Measurements from ENCODE around the gene CCDC33. TPM values are rescaled to one million over a fixed set of nuclear protein-coding genes. Genes with fewer than 3 reads are reported as not detected.

CCDC33 gene
- polyA plus RNA-seq, 1 of the 3 experiments (the other 2 are of a cell fraction), result 4.0 TPM

DNA sequence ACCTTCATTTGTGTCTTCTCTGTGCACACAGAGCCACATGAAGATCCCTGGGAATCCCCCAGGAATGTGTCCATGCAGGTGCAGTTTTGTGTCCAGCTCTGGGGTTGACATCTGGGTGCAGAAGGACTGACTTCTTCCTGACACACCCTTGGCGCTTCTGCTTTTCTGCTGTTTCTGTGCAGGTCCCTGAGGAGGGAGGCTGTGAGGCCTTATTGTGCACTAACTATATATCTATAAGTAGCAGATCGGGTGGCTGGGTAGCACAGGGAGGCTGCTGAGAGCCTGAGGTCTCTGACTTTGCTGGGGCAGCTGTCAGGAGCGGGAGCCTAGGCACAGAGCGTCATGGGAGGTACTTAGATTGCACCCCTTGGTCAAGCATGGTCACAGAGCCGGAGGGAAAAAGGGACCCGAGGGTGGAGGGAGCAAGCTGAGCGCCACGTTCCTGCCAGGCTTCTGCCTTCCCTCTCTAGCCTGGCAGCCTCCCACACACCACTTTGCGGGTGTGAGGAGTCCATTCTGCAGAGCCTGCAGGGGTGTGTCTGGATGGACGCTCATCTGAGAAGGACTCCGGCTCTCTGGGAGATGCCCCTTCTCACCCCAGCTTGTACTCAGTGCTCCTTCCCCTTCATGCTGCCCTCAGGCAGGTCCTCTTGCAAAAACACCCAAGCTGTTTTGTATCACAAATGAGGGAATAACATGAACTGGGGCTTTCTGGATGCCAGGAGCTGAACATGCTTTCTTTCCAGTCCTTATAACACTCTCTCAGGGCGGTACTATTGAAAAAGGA is 23.9 kb downstream of the CCDC33 start (continued):
- TF ChIP-seq RXRA (IDR thresholded peaks at IDR 0.05; ENCODE audit: borderline replicate concordance, low read depth), result no peak

DNA sequence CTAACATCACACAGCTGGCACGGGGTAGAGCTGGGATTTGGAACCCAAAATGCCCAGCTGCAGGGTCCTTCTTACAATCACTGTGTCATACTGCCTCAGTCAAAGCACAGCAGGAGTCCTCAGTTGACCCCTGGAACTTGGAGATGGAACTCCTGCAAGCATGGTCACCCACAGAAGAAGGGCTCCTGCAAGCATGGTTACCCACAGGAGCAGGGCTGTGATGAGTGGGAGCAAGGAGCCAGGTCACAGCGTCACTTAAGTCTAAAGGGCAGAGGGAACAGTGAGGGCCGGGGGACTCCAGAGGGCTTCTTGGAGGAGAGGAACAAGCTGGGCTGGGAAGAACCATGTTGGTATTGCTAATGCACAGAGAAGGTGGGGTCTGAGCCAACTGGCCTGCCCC is 24.9 kb downstream of the CCDC33 start:
- no peak overlapping the region for H2AFZ ChIP-seq (ENCODE audit: low read depth)
- peaks cover 4 to 69% of the 10 kb centered on the region in 2 experiments; a peak in 3 of 4 replicates for H3K4me1 ChIP-seq (ENCODE audit: control insufficient read depth in 1 of 2, insufficient read depth in 2 of 2, low read depth in 1 of 2, low read length in 1 of 2)
- H3K27me3 ChIP-seq (ENCODE audit: insufficient read depth), result no peaks in the 10 kb centered on the region
- no peaks in the 10 kb centered on the region for H3K79me2 ChIP-seq (ENCODE audit: insufficient read depth)
- no peak overlapping the region for H3K9ac ChIP-seq
- H3F3A ChIP-seq (replicated peaks; ENCODE audit: insufficient read depth), result no peaks in the 10 kb centered on the region
- no peaks in the 10 kb centered on the region for H3K36me3 ChIP-seq (replicated peaks in 1 of 2; ENCODE audit: control insufficient read depth in 1 of 2, insufficient read depth in 2 of 2, low read length in 1 of 2)
- no peak overlapping the region for H3K4me2 ChIP-seq
- ChIA-PET CTCF (interaction anchor here (1.0 to 1.8 kb wide), 5 partner anchors 9 to 133 kb away, joined by 3 to 4 read pairs (median 3); no protein-coding TSS in a partner anchor), POLR2A (no interaction called here)
- H3K27ac ChIP-seq (ENCODE audit: low read depth in 2 of 2, low read length in 1 of 2), result peak overlapping the region in 1 of 2 experiments; percentile 79; a peak in 1 of 4 replicates
- no peaks in the 10 kb centered on the region for H4K20me1 ChIP-seq (ENCODE audit: insufficient read depth)
- DNase-seq, result no peak
- 63% methylated on average over 3 of the region's 3 CpGs for WGBS (ENCODE audit: low lambda C conversion rate)
- TF ChIP-seq, protein P1, sequence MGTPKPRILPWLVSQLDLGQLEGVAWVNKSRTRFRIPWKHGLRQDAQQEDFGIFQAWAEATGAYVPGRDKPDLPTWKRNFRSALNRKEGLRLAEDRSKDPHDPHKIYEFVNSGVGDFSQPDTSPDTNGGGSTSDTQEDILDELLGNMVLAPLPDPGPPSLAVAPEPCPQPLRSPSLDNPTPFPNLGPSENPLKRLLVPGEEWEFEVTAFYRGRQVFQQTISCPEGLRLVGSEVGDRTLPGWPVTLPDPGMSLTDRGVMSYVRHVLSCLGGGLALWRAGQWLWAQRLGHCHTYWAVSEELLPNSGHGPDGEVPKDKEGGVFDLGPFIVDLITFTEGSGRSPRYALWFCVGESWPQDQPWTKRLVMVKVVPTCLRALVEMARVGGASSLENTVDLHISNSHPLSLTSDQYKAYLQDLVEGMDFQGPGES (IDR thresholded peaks at IDR 0.05; ENCODE audit: low read depth, low read length), result no peak
- TF ChIP-seq RAD21 (IDR thresholded peaks at IDR 0.05; ENCODE audit: low read length) (no peak), RCOR1 (IDR thresholded peaks at IDR 0.05; ENCODE audit: low read length) (no peak), RXRA (IDR thresholded peaks at IDR 0.05; ENCODE audit: borderline replicate concordance, low read depth) (no peak), SIN3A (IDR thresholded peaks at IDR 0.05; ENCODE audit: borderline replicate concordance, low read depth, low read length) (no peak), FOXJ3 (CRISPR knock-in tag; IDR thresholded peaks at IDR 0.05) (no peak), POLR2AphosphoS5 (IDR thresholded peaks at IDR 0.05; ENCODE audit: low read depth, low read length) (no peak), MXI1 (IDR thresholded peaks at IDR 0.05; ENCODE audit: low read depth, low read length) (no peak), TAF1 (IDR thresholded peaks at IDR 0.05; ENCODE audit: borderline replicate concordance, low read depth, low read length) (no peak), NRF1 (IDR thresholded peaks at IDR 0.05; ENCODE audit: low read depth, low read length) (no peak), ELF1 (IDR thresholded peaks at IDR 0.05) (no peak), EZH2phosphoT487 (IDR thresholded peaks at IDR 0.05; ENCODE audit: borderline replicate concordance, low read depth) (no peak)
- TF ChIP-seq, protein P2, sequence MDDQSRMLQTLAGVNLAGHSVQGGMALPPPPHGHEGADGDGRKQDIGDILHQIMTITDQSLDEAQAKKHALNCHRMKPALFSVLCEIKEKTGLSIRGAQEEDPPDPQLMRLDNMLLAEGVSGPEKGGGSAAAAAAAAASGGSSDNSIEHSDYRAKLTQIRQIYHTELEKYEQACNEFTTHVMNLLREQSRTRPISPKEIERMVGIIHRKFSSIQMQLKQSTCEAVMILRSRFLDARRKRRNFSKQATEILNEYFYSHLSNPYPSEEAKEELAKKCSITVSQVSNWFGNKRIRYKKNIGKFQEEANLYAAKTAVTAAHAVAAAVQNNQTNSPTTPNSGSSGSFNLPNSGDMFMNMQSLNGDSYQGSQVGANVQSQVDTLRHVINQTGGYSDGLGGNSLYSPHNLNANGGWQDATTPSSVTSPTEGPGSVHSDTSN (IDR thresholded peaks at IDR 0.05), result no peak
- TF ChIP-seq, protein P3, sequence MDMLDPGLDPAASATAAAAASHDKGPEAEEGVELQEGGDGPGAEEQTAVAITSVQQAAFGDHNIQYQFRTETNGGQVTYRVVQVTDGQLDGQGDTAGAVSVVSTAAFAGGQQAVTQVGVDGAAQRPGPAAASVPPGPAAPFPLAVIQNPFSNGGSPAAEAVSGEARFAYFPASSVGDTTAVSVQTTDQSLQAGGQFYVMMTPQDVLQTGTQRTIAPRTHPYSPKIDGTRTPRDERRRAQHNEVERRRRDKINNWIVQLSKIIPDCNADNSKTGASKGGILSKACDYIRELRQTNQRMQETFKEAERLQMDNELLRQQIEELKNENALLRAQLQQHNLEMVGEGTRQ (IDR thresholded peaks at IDR 0.05; ENCODE audit: borderline replicate concordance, low read depth, low read length), result no peak
- TF ChIP-seq, protein P4, sequence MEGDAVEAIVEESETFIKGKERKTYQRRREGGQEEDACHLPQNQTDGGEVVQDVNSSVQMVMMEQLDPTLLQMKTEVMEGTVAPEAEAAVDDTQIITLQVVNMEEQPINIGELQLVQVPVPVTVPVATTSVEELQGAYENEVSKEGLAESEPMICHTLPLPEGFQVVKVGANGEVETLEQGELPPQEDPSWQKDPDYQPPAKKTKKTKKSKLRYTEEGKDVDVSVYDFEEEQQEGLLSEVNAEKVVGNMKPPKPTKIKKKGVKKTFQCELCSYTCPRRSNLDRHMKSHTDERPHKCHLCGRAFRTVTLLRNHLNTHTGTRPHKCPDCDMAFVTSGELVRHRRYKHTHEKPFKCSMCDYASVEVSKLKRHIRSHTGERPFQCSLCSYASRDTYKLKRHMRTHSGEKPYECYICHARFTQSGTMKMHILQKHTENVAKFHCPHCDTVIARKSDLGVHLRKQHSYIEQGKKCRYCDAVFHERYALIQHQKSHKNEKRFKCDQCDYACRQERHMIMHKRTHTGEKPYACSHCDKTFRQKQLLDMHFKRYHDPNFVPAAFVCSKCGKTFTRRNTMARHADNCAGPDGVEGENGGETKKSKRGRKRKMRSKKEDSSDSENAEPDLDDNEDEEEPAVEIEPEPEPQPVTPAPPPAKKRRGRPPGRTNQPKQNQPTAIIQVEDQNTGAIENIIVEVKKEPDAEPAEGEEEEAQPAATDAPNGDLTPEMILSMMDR (IDR thresholded peaks at IDR 0.05), result no peak
- TF ChIP-seq, protein P5, sequence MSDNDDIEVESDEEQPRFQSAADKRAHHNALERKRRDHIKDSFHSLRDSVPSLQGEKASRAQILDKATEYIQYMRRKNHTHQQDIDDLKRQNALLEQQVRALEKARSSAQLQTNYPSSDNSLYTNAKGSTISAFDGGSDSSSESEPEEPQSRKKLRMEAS (IDR thresholded peaks at IDR 0.05; ENCODE audit: low read depth), result no peak
- TF ChIP-seq, protein P6, sequence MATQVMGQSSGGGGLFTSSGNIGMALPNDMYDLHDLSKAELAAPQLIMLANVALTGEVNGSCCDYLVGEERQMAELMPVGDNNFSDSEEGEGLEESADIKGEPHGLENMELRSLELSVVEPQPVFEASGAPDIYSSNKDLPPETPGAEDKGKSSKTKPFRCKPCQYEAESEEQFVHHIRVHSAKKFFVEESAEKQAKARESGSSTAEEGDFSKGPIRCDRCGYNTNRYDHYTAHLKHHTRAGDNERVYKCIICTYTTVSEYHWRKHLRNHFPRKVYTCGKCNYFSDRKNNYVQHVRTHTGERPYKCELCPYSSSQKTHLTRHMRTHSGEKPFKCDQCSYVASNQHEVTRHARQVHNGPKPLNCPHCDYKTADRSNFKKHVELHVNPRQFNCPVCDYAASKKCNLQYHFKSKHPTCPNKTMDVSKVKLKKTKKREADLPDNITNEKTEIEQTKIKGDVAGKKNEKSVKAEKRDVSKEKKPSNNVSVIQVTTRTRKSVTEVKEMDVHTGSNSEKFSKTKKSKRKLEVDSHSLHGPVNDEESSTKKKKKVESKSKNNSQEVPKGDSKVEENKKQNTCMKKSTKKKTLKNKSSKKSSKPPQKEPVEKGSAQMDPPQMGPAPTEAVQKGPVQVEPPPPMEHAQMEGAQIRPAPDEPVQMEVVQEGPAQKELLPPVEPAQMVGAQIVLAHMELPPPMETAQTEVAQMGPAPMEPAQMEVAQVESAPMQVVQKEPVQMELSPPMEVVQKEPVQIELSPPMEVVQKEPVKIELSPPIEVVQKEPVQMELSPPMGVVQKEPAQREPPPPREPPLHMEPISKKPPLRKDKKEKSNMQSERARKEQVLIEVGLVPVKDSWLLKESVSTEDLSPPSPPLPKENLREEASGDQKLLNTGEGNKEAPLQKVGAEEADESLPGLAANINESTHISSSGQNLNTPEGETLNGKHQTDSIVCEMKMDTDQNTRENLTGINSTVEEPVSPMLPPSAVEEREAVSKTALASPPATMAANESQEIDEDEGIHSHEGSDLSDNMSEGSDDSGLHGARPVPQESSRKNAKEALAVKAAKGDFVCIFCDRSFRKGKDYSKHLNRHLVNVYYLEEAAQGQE (IDR thresholded peaks at IDR 0.05; ENCODE audit: low read depth, low read length), result no peak
- TF ChIP-seq, protein P7, sequence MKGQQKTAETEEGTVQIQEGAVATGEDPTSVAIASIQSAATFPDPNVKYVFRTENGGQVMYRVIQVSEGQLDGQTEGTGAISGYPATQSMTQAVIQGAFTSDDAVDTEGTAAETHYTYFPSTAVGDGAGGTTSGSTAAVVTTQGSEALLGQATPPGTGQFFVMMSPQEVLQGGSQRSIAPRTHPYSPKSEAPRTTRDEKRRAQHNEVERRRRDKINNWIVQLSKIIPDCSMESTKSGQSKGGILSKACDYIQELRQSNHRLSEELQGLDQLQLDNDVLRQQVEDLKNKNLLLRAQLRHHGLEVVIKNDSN (IDR thresholded peaks at IDR 0.05; ENCODE audit: borderline replicate concordance, low read depth), result no peak
- no peak overlapping the region for H3K4me3 ChIP-seq (ENCODE audit: low read depth in 2 of 2, low read length in 1 of 2)
- H3K9me3 ChIP-seq, result no peaks in the 10 kb centered on the region
- H3K9me2 ChIP-seq, result no peaks in the 10 kb centered on the region
